ENCODE results near the gene DYNLT4.

Gene DYNLT4

GRCh38 chr1:44806704-44807363 lies at the start of gene DYNLT4:
TSS of gene DYNLT4 (minus strand) at chr1:44807351. CDS start at chr1:44806668, 683 bp downstream.
- TF ChIP-seq CSRNP3 (CRISPR knock-in tag; IDR thresholded peaks at IDR 0.05) (no peak), ZNF70 (CRISPR knock-in tag; IDR thresholded peaks at IDR 0.05) (no peak), OSR1 (CRISPR knock-in tag; IDR thresholded peaks at IDR 0.05) (no peak), RARB (CRISPR knock-in tag; IDR thresholded peaks at IDR 0.05) (peak; percentile 1; the same call in 1 of the 2 replicates)
- ATAC-seq: no peak

GRCh38 chr1:44855742-44856141 lies 48.6 kb upstream of the DYNLT4 start:
- no peak for TF ChIP-seq ZC3H10 (CRISPR knock-in tag; IDR thresholded peaks at IDR 0.05)
- TF ChIP-seq GLIS3 (CRISPR knock-in tag; IDR thresholded peaks at IDR 0.05): no peak
- no peak for TF ChIP-seq ZNF565 (CRISPR knock-in tag; conservative IDR thresholded peaks at IDR 0.05; ENCODE audit: low read depth)
- ATAC-seq: no peak

GRCh38 chr1:44854970-44855369 lies 47.8 kb upstream of the DYNLT4 start:
- no peak for TF ChIP-seq TOX (CRISPR knock-in tag; IDR thresholded peaks at IDR 0.05; ENCODE audit: borderline replicate concordance)
- TF ChIP-seq TCF4 (CRISPR knock-in tag; IDR thresholded peaks at IDR 0.05; ENCODE audit: borderline replicate concordance): no peak
- TF ChIP-seq CREB5 (CRISPR knock-in tag; IDR thresholded peaks at IDR 0.05; ENCODE audit: low read depth): no peak
- TF ChIP-seq BACH2 (CRISPR knock-in tag; IDR thresholded peaks at IDR 0.05; ENCODE audit: borderline replicate concordance): no peak
- no peak for TF ChIP-seq ZNF565 (CRISPR knock-in tag; conservative IDR thresholded peaks at IDR 0.05; ENCODE audit: low read depth)
- TF ChIP-seq ISL1 (CRISPR knock-in tag; IDR thresholded peaks at IDR 0.05): no peak
- no peak for TF ChIP-seq ARNTL (CRISPR knock-in tag; IDR thresholded peaks at IDR 0.05; ENCODE audit: borderline replicate concordance, low read depth)
- ATAC-seq: no peak

DNA sequence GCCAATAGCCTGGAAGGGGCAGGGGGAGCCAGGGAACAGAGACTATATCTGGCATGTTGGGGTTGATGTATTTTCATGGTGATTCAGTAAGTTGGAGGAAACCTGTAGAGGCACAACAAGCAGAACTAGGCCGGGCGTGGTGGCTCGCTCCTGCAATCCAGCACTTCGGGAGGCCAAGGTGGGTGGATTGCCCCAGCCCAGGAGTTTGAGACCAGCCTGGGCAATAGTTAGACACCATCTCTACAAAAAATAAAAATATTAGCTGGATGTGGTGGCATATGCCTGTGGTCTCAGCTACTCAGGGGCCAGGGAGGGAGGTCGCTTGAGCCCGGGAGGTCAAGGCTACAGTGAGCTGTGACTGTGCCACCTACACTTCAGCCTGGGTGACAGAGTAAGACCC lies 46.0 kb upstream of the DYNLT4 start:
- no peak for TF ChIP-seq ZFP3 (CRISPR knock-in tag; IDR thresholded peaks at IDR 0.05)
- no peak for TF ChIP-seq ZC3H10 (CRISPR knock-in tag; IDR thresholded peaks at IDR 0.05)

DNA sequence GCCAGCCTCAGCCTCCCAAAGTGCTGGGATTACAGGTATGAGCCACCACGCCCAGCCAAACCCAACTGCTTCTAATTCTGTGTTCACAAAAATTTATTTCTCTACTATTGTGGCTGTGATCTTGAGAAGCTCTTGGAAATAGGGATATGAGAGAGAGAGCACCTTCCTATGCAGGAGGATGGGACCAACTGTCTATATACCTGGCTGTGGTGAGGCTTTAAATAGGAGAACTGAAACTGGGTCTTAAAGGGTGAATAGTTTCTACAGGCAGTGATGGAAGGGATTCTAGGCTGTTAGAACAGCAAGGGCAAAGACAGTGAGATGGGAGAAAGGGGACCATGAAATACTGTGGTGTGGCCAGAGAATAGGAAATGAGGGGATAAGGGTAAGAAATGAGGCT lies 44.2 kb upstream of the DYNLT4 start:
- ATAC-seq: no peak

More for the DNA sequence above, 46.0 kb upstream of the DYNLT4 start:
- no peak for ATAC-seq

More for the DNA sequence above, 44.2 kb upstream of the DYNLT4 start:
- no peak for TF ChIP-seq ISL1 (CRISPR knock-in tag; IDR thresholded peaks at IDR 0.05)
- no peak for TF ChIP-seq ZNF565 (CRISPR knock-in tag; conservative IDR thresholded peaks at IDR 0.05; ENCODE audit: low read depth)
- TF ChIP-seq TCF4 (CRISPR knock-in tag; IDR thresholded peaks at IDR 0.05; ENCODE audit: borderline replicate concordance): no peak
- no peak for TF ChIP-seq CREB5 (CRISPR knock-in tag; IDR thresholded peaks at IDR 0.05; ENCODE audit: low read depth)
- no peak for TF ChIP-seq CSDC2 (CRISPR knock-in tag; IDR thresholded peaks at IDR 0.05)
- TF ChIP-seq GLIS3 (CRISPR knock-in tag; IDR thresholded peaks at IDR 0.05): no peak
- no peak for TF ChIP-seq RARB (CRISPR knock-in tag; IDR thresholded peaks at IDR 0.05)
- TF ChIP-seq PATZ1 (CRISPR knock-in tag; IDR thresholded peaks at IDR 0.05; ENCODE audit: borderline replicate concordance): no peak
- TF ChIP-seq ZNF8 (CRISPR knock-in tag; IDR thresholded peaks at IDR 0.05): no peak
- no peak for TF ChIP-seq OSR1 (CRISPR knock-in tag; IDR thresholded peaks at IDR 0.05)
- TF ChIP-seq CSRNP3 (CRISPR knock-in tag; IDR thresholded peaks at IDR 0.05): no peak
- no peak for TF ChIP-seq ARNTL (CRISPR knock-in tag; IDR thresholded peaks at IDR 0.05; ENCODE audit: borderline replicate concordance, low read depth)
- no peak for TF ChIP-seq ZNF70 (CRISPR knock-in tag; IDR thresholded peaks at IDR 0.05)
- TF ChIP-seq SNAI2 (CRISPR knock-in tag; IDR thresholded peaks at IDR 0.05): no peak
- TF ChIP-seq ESRRG (CRISPR knock-in tag; IDR thresholded peaks at IDR 0.05): no peak
- TF ChIP-seq ZFP3 (CRISPR knock-in tag; IDR thresholded peaks at IDR 0.05): no peak
- TF ChIP-seq ZFP30 (CRISPR knock-in tag; IDR thresholded peaks at IDR 0.05): no peak

All from SK-N-SH treated with all-trans-retinoic acid at 6 μM for 48 hours (cell line).